WTC11 (cell line): ENCODE results near the gene MADCAM1. TPM values are rescaled to one million over a fixed set of nuclear protein-coding genes. Genes with fewer than 3 reads are reported as not detected.

Source experiments
- ATAC-seq: fragments of 200-7000 bp; cut with Tn5 transposase; 2 replicates; pipeline ENCODE4 v1.10.0; 2021; ENCODE audit warnings: mild to moderate bottlenecking, moderate library complexity
- CTCF ChIA-PET: fragments of 300-600 bp; sonication (Branson Sonifier 250); formaldehyde crosslinking; loops from one replicate; lab custom pipeline; 2021; ENCODE audit warnings: antibody characterized with exemption; lab: Charles Lee
- POLR2A ChIA-PET: fragments of 350-600 bp; sonication (Branson Sonifier 250); formaldehyde crosslinking; loops from one replicate; lab custom pipeline; 2021; ENCODE audit warnings: antibody characterized with exemption; lab: Charles Lee
- DNase-seq: peaks from one replicate; pipeline ENCODE4 v3.0.0; 2021; ENCODE audit warnings: low spot score
- H3K27ac Mint-ChIP-seq: 2 replicates; pipeline ENCODE4 v1.8.0; 2021; ENCODE audit warnings: mixed read lengths
- H3K27me3 Mint-ChIP-seq: 2 replicates; pipeline ENCODE4 v1.8.0; 2021; ENCODE audit warnings: low read depth, mild to moderate bottlenecking, moderate library complexity, mixed read lengths
- H3K36me3 Mint-ChIP-seq: 2 replicates; pipeline ENCODE4 v1.8.0; 2021; ENCODE audit warnings: mixed read lengths
- H3K4me1 Mint-ChIP-seq: 2 replicates; pipeline ENCODE4 v1.8.0; 2022; ENCODE audit warnings: mixed read lengths
- H3K4me3 Mint-ChIP-seq: 2 replicates; pipeline ENCODE4 v1.8.0; 2021; ENCODE audit warnings: mild to moderate bottlenecking, moderate library complexity, mixed read lengths
- H3K9me3 Mint-ChIP-seq: 2 replicates; pipeline ENCODE4 v1.8.0; 2021; ENCODE audit warnings: mixed read lengths
- CREB1 ChIP-seq: sonication (generic); formaldehyde crosslinking; IDR thresholded peaks from 2 replicates; pipeline ENCODE4 v1.8.0; 2023; ENCODE audit warnings: mild to moderate bottlenecking, missing genetic modification reagents
- FOXP1 ChIP-seq: sonication (generic); formaldehyde crosslinking; IDR thresholded peaks from 2 replicates; pipeline ENCODE4 v1.8.0; 2022; ENCODE audit warnings: missing genetic modification reagents, mild to moderate bottlenecking, moderate library complexity, borderline replicate concordance
- GRHL2 ChIP-seq: fragments of 250-450 bp; sonication (Bioruptor Pico); IDR thresholded peaks from 2 replicates; pipeline ENCODE4 v1.8.0; 2022; ENCODE audit warnings: mild to moderate bottlenecking, moderate library complexity; ENCODE audit not compliant: insufficient replicate concordance, severe bottlenecking
- GTF2I ChIP-seq: fragments of 250-450 bp; sonication (Bioruptor Pico); conservative IDR thresholded peaks from 2 replicates; pipeline ENCODE4 v1.4.0; 2021; ENCODE audit warnings: mild to moderate bottlenecking
- JAZF1 ChIP-seq: fragments of 250-450 bp; sonication (Bioruptor Pico); IDR thresholded peaks from 2 replicates; pipeline ENCODE4 v1.9.0; 2021; ENCODE audit warnings: moderate library complexity, mild to moderate bottlenecking, inconsistent platforms
- KAT7 ChIP-seq: sonication (generic); formaldehyde crosslinking; IDR thresholded peaks from 2 replicates; pipeline ENCODE4 v1.8.1; 2023; ENCODE audit warnings: missing genetic modification reagents, mild to moderate bottlenecking, borderline replicate concordance
- ZNF396 ChIP-seq: fragments of 250-450 bp; sonication (Bioruptor Pico); IDR thresholded peaks from 2 replicates; pipeline ENCODE4 v1.8.0; 2021; ENCODE audit warnings: mild to moderate bottlenecking, moderate library complexity, borderline replicate concordance
- total RNA-seq: library from RNA; stranded (reverse); gene quantifications from 3 replicates; pipeline ENCODE4 v1.2.3, GENCODE V29; 2021
- TF ChIP-seq, protein P1 (sequence below): fragments of 250-450 bp; sonication (Bioruptor Pico); IDR thresholded peaks from 2 replicates; pipeline ENCODE4 v1.9.0; 2021; ENCODE audit warnings: mild to moderate bottlenecking
- TF ChIP-seq, protein P2 (sequence below): fragments of 250-450 bp; sonication (Bioruptor Pico); IDR thresholded peaks from 2 replicates; pipeline ENCODE4 v1.9.0; 2021; ENCODE audit warnings: mild to moderate bottlenecking, borderline replicate concordance
- TF ChIP-seq, protein P3 (sequence below): fragments of 250-450 bp; sonication (Bioruptor Pico); conservative IDR thresholded peaks from 2 replicates; pipeline ENCODE4 v1.9.0; 2021; ENCODE audit warnings: mild to moderate bottlenecking
- TF ChIP-seq, protein P4 (sequence below): sonication (generic); formaldehyde crosslinking; IDR thresholded peaks from 2 replicates; pipeline ENCODE4 v1.8.1; 2023; ENCODE audit warnings: mild to moderate bottlenecking, missing genetic modification reagents, moderate library complexity
- TF ChIP-seq, protein P5 (sequence below): sonication (generic); formaldehyde crosslinking; IDR thresholded peaks from 2 replicates; pipeline ENCODE4 v1.8.1; 2022; ENCODE audit warnings: mild to moderate bottlenecking, missing genetic modification reagents, moderate library complexity, borderline replicate concordance
- TF ChIP-seq, protein P6 (sequence below): sonication (generic); formaldehyde crosslinking; IDR thresholded peaks from 2 replicates; pipeline ENCODE4 v1.8.0; 2022; ENCODE audit warnings: mild to moderate bottlenecking, missing genetic modification reagents
- TF ChIP-seq, protein P7 (sequence below): sonication (generic); formaldehyde crosslinking; conservative IDR thresholded peaks from 2 replicates; pipeline ENCODE4 v1.8.1; 2022; ENCODE audit warnings: mild to moderate bottlenecking, missing genetic modification reagents
- TF ChIP-seq, protein P8 (sequence below): sonication (generic); formaldehyde crosslinking; IDR thresholded peaks from 2 replicates; pipeline ENCODE4 v1.8.1; 2022; ENCODE audit warnings: low read depth, mild to moderate bottlenecking, moderate library complexity, missing genetic modification reagents, borderline replicate concordance

The MADCAM1 gene
- total RNA-seq, 1 experiment from 2014 or later, result 4.7 TPM

DNA sequence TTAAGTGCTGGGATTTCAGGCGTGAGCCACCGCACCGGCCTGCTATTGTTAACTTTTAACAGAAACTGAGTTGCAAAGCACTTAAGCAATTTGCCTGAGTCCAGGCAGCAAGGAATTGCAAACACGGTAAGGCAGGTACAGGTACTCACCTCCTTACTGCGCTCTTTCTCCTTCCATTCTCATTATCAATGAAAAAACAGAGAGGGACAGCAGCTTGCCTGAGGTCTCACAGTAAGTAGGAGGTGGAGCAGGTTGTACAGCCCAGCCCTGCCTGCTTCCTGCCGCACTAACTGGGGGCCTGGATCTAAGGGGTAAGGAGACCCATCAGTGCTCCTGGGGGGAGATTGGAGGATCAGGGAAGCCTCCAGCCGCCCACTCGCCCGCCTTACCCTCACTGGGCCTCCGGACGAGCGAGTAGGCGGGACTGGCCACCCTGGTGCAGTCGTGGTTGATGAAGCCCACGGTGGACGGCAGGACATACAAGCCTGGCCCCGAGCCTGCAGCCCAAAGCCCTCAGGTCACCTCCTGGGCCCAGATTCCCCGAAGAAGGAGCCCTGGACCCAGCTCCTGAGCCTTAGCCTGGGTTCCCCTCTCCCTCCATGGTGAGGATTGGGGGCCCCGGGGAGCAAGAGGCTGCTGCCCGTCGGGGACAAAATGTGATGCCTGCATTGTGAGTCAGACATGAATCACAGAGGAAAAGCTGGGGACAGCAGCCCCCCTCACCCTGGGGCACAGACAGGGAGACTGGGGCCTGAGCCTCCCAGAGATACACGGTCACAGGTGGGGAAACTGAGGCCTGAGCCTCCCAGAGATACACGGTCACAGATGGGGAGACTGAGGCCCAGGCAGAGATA is 24.1 kb upstream of the MADCAM1 start (continued):
- TF ChIP-seq GRHL2 (CRISPR knock-in tag) (no peak), JAZF1 (no peak)
- TF ChIP-seq, protein P1, sequence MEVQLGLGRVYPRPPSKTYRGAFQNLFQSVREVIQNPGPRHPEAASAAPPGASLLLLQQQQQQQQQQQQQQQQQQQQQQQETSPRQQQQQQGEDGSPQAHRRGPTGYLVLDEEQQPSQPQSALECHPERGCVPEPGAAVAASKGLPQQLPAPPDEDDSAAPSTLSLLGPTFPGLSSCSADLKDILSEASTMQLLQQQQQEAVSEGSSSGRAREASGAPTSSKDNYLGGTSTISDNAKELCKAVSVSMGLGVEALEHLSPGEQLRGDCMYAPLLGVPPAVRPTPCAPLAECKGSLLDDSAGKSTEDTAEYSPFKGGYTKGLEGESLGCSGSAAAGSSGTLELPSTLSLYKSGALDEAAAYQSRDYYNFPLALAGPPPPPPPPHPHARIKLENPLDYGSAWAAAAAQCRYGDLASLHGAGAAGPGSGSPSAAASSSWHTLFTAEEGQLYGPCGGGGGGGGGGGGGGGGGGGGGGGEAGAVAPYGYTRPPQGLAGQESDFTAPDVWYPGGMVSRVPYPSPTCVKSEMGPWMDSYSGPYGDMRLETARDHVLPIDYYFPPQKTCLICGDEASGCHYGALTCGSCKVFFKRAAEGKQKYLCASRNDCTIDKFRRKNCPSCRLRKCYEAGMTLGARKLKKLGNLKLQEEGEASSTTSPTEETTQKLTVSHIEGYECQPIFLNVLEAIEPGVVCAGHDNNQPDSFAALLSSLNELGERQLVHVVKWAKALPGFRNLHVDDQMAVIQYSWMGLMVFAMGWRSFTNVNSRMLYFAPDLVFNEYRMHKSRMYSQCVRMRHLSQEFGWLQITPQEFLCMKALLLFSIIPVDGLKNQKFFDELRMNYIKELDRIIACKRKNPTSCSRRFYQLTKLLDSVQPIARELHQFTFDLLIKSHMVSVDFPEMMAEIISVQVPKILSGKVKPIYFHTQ (CRISPR knock-in tag), result no peak
- TF ChIP-seq, protein P2, sequence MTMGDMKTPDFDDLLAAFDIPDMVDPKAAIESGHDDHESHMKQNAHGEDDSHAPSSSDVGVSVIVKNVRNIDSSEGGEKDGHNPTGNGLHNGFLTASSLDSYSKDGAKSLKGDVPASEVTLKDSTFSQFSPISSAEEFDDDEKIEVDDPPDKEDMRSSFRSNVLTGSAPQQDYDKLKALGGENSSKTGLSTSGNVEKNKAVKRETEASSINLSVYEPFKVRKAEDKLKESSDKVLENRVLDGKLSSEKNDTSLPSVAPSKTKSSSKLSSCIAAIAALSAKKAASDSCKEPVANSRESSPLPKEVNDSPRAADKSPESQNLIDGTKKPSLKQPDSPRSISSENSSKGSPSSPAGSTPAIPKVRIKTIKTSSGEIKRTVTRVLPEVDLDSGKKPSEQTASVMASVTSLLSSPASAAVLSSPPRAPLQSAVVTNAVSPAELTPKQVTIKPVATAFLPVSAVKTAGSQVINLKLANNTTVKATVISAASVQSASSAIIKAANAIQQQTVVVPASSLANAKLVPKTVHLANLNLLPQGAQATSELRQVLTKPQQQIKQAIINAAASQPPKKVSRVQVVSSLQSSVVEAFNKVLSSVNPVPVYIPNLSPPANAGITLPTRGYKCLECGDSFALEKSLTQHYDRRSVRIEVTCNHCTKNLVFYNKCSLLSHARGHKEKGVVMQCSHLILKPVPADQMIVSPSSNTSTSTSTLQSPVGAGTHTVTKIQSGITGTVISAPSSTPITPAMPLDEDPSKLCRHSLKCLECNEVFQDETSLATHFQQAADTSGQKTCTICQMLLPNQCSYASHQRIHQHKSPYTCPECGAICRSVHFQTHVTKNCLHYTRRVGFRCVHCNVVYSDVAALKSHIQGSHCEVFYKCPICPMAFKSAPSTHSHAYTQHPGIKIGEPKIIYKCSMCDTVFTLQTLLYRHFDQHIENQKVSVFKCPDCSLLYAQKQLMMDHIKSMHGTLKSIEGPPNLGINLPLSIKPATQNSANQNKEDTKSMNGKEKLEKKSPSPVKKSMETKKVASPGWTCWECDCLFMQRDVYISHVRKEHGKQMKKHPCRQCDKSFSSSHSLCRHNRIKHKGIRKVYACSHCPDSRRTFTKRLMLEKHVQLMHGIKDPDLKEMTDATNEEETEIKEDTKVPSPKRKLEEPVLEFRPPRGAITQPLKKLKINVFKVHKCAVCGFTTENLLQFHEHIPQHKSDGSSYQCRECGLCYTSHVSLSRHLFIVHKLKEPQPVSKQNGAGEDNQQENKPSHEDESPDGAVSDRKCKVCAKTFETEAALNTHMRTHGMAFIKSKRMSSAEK (CRISPR knock-in tag), result no peak
- TF ChIP-seq, protein P3, sequence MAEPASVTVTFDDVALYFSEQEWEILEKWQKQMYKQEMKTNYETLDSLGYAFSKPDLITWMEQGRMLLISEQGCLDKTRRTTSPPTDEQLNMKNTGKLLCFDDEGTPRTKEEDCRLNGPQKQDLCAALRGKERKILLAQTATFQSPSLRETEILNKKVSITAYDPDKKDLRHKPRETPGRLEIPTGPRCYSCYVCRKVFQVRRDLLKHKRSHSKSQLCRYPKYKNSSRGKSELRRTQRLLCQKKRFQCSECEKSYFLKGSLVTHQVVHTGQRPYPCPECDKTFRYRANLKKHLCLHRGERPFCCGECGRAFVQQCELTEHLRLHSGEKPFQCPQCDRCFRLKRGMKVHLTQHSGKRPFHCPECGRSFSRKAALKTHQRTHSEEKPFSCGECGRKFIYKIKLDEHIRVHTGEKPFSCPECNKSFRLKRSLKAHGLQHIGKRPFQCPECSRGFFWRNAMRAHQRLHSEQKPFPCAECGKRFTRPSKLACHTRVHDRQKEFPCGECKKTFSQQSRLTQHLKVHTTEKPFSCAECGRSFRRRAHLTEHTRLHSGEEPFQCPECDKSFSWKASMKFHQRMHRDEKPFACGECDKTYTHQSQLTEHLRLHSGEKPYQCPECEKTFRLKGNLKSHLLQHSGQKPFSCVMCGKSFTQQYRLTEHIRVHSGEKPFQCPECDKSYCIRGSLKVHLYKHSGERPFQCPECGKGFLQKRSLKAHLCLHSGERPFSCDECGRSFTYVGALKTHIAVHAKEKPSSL (CRISPR knock-in tag), result no peak

DNA sequence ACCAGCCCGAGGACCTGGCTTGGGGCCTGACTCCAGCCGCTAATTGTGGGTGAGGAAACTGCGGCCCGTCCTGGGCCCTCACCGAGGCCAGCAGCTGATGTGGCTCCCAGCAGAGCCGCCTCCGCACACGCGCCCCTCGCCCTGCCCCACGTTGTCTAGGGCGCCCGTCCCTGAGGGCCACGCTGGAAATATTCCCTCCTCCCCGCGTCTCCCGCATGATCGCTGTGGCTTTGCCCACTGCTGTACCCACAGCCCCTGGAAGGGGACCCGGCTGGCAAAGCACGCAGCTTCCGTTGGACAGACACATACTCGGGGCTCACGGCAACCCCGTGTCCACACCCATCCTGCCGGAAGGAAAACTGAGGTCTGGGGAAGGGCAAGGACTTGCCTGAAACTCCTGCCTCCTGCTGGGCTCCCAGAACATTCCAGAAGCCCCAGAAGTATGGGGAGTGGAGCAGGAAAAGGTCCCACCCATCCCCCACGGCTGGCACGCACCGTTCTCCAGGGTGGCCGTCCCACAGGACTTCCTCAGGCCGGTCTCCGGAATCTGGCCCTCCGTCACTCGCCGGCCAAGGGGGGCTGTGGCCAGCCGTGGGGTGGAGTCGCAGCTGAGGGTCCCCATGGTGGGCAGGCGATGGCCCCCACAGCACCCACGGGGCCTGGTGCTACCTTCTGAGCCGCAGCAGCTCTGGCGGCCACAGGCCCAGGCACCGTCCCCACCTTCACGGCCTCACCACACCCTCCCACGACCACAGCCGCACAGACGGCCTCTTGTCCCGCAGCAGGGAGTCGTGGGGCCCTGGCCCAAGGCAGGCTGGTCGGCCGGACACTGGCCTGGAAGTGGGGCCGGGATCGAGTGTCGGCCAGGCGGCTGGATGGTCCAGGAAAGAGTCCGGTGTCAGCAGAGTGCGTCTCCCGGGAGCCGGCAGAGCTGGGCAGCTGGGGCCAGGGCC is 21.9 kb upstream of the MADCAM1 start:
- H3K27me3 Mint-ChIP-seq, result no peaks in the 10 kb centered on the region; the same call in 1 of the 2 replicates
- ATAC-seq (no peak; the same call in 1 of the 2 replicates), DNase-seq (no peak)
- H3K36me3 Mint-ChIP-seq, result no peaks in the 10 kb centered on the region
- CTCF ChIA-PET, result no interaction called here
- H3K27ac Mint-ChIP-seq, result no peak overlapping the region
- no peak overlapping the region for H3K4me3 Mint-ChIP-seq
- H3K4me1 Mint-ChIP-seq, result no peaks in the 10 kb centered on the region
- POLR2A ChIA-PET, result no interaction called here
- no peaks in the 10 kb centered on the region for H3K9me3 Mint-ChIP-seq
- TF ChIP-seq, protein P4, sequence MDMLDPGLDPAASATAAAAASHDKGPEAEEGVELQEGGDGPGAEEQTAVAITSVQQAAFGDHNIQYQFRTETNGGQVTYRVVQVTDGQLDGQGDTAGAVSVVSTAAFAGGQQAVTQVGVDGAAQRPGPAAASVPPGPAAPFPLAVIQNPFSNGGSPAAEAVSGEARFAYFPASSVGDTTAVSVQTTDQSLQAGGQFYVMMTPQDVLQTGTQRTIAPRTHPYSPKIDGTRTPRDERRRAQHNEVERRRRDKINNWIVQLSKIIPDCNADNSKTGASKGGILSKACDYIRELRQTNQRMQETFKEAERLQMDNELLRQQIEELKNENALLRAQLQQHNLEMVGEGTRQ (CRISPR knock-in tag), result no peak
- TF ChIP-seq, protein P5, sequence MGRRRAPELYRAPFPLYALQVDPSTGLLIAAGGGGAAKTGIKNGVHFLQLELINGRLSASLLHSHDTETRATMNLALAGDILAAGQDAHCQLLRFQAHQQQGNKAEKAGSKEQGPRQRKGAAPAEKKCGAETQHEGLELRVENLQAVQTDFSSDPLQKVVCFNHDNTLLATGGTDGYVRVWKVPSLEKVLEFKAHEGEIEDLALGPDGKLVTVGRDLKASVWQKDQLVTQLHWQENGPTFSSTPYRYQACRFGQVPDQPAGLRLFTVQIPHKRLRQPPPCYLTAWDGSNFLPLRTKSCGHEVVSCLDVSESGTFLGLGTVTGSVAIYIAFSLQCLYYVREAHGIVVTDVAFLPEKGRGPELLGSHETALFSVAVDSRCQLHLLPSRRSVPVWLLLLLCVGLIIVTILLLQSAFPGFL, result no peak
- no peak for TF ChIP-seq CREB1 (CRISPR knock-in tag)
- no peak for TF ChIP-seq KAT7
- TF ChIP-seq, protein P6, sequence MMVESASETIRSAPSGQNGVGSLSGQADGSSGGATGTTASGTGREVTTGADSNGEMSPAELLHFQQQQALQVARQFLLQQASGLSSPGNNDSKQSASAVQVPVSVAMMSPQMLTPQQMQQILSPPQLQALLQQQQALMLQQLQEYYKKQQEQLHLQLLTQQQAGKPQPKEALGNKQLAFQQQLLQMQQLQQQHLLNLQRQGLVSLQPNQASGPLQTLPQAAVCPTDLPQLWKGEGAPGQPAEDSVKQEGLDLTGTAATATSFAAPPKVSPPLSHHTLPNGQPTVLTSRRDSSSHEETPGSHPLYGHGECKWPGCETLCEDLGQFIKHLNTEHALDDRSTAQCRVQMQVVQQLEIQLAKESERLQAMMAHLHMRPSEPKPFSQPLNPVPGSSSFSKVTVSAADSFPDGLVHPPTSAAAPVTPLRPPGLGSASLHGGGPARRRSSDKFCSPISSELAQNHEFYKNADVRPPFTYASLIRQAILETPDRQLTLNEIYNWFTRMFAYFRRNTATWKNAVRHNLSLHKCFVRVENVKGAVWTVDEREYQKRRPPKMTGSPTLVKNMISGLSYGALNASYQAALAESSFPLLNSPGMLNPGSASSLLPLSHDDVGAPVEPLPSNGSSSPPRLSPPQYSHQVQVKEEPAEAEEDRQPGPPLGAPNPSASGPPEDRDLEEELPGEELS (CRISPR knock-in tag), result no peak
- TF ChIP-seq ZNF396 (CRISPR knock-in tag), result no peak
- TF ChIP-seq, protein P7, sequence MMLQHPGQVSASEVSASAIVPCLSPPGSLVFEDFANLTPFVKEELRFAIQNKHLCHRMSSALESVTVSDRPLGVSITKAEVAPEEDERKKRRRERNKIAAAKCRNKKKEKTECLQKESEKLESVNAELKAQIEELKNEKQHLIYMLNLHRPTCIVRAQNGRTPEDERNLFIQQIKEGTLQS (CRISPR knock-in tag), result no peak
- no peak for TF ChIP-seq GTF2I (CRISPR knock-in tag)
- TF ChIP-seq, protein P8, sequence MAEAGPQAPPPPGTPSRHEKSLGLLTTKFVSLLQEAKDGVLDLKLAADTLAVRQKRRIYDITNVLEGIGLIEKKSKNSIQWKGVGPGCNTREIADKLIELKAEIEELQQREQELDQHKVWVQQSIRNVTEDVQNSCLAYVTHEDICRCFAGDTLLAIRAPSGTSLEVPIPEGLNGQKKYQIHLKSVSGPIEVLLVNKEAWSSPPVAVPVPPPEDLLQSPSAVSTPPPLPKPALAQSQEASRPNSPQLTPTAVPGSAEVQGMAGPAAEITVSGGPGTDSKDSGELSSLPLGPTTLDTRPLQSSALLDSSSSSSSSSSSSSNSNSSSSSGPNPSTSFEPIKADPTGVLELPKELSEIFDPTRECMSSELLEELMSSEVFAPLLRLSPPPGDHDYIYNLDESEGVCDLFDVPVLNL, result no peak
- no peak for TF ChIP-seq JAZF1
- TF ChIP-seq FOXP1, result no peak
